SK-N-SH treated with all-trans-retinoic acid at 6 μM for 48 hours (cell line): ENCODE results near the gene HOXA6.
A peak's percentile ranks its signal among the peaks of the same experiment; 100 is the strongest.

ENCODE experiments used
- ATAC-seq: fragments of 200-7000 bp; cut with Tn5 transposase; 3 replicates; pipeline ENCODE4 v1.9.1; 2020; ENCODE audit warnings: mild to moderate bottlenecking, moderate library complexity
- ARNTL ChIP-seq: fragments of 450-650 bp; formaldehyde crosslinking; IDR thresholded peaks from 2 replicates; pipeline ENCODE4 v1.5.0; 2020; ENCODE audit warnings: low read depth, mild to moderate bottlenecking, moderate library complexity, borderline replicate concordance
- CSDC2 ChIP-seq: fragments of 250-450 bp; sonication (Bioruptor Pico); IDR thresholded peaks from 2 replicates; pipeline ENCODE4 v1.5.0; 2020; ENCODE audit warnings: mild to moderate bottlenecking, moderate library complexity
- CSRNP3 ChIP-seq: fragments of 250-450 bp; sonication (Bioruptor Pico); IDR thresholded peaks from 2 replicates; pipeline ENCODE4 v1.5.1; 2021; ENCODE audit warnings: mild to moderate bottlenecking, moderate library complexity
- ESRRG ChIP-seq: fragments of 250-450 bp; sonication (Bioruptor Pico); IDR thresholded peaks from 2 replicates; pipeline ENCODE4 v1.6.1; 2021; ENCODE audit warnings: mild to moderate bottlenecking
- GLIS3 ChIP-seq: fragments of 250-450 bp; sonication (Bioruptor Pico); IDR thresholded peaks from 2 replicates; pipeline ENCODE4 v1.5.0; 2020; ENCODE audit warnings: mild to moderate bottlenecking, moderate library complexity
- ISL1 ChIP-seq: fragments of 250-450 bp; sonication (Bioruptor Pico); IDR thresholded peaks from 2 replicates; pipeline ENCODE4 v2.1.2; 2022; ENCODE audit warnings: mild to moderate bottlenecking, moderate library complexity
- OSR1 ChIP-seq: fragments of 250-450 bp; sonication (Bioruptor Pico); IDR thresholded peaks from 2 replicates; pipeline ENCODE4 v1.8.0; 2022; ENCODE audit warnings: moderate library complexity, mild to moderate bottlenecking, inconsistent platforms
- PATZ1 ChIP-seq: fragments of 250-450 bp; sonication (Bioruptor Pico); IDR thresholded peaks from 2 replicates; pipeline ENCODE4 v1.8.0; 2020; ENCODE audit warnings: mild to moderate bottlenecking, moderate library complexity, borderline replicate concordance
- POU6F1 ChIP-seq: fragments of 250-450 bp; sonication (Bioruptor Pico); IDR thresholded peaks from 2 replicates; pipeline ENCODE4 v1.8.0; 2021; ENCODE audit warnings: low read depth, mild to moderate bottlenecking, moderate library complexity, borderline replicate concordance
- PPARA ChIP-seq: fragments of 250-450 bp; sonication (Bioruptor Pico); IDR thresholded peaks from 2 replicates; pipeline ENCODE4 v1.5.0; 2020; ENCODE audit warnings: mild to moderate bottlenecking, borderline replicate concordance
- SNAI2 ChIP-seq: fragments of 250-450 bp; sonication (Bioruptor Pico); IDR thresholded peaks from 2 replicates; pipeline ENCODE4 v1.5.0; 2020; ENCODE audit warnings: mild to moderate bottlenecking, moderate library complexity
- TCF4 ChIP-seq: fragments of 250-450 bp; sonication (Bioruptor Pico); IDR thresholded peaks from 2 replicates; pipeline ENCODE4 v1.8.0; 2021; ENCODE audit warnings: mild to moderate bottlenecking, moderate library complexity, borderline replicate concordance
- TOX ChIP-seq: fragments of 250-450 bp; sonication (Bioruptor Pico); IDR thresholded peaks from 2 replicates; pipeline ENCODE4 v1.8.0; 2021; ENCODE audit warnings: mild to moderate bottlenecking, moderate library complexity, borderline replicate concordance
- TSHZ2 ChIP-seq: fragments of 250-450 bp; sonication (Bioruptor Pico); IDR thresholded peaks from 2 replicates; pipeline ENCODE4 v1.5.0; 2020; ENCODE audit warnings: mild to moderate bottlenecking, moderate library complexity
- ZC3H10 ChIP-seq: fragments of 250-450 bp; sonication (Bioruptor Pico); IDR thresholded peaks from 2 replicates; pipeline ENCODE4 v1.5.1; 2021; ENCODE audit warnings: mild to moderate bottlenecking, moderate library complexity
- ZFP3 ChIP-seq: fragments of 250-450 bp; sonication (Bioruptor Pico); IDR thresholded peaks from 2 replicates; pipeline ENCODE4 v1.5.0; 2020; ENCODE audit warnings: mild to moderate bottlenecking, moderate library complexity
- ZFP30 ChIP-seq: fragments of 450-650 bp; formaldehyde crosslinking; IDR thresholded peaks from 2 replicates; pipeline ENCODE4 v1.5.0; 2022; ENCODE audit warnings: mild to moderate bottlenecking, moderate library complexity
- ZNF565 ChIP-seq: fragments of 450-650 bp; formaldehyde crosslinking; conservative IDR thresholded peaks from 2 replicates; pipeline ENCODE4 v1.5.0; 2020; ENCODE audit warnings: low read depth, mild to moderate bottlenecking, moderate library complexity
- ZNF70 ChIP-seq: fragments of 450-650 bp; formaldehyde crosslinking; IDR thresholded peaks from 2 replicates; pipeline ENCODE4 v1.5.0; 2020; ENCODE audit warnings: mild to moderate bottlenecking, moderate library complexity
- ZNF8 ChIP-seq: fragments of 450-650 bp; formaldehyde crosslinking; IDR thresholded peaks from 2 replicates; pipeline ENCODE4 v1.5.0; 2020; ENCODE audit warnings: mild to moderate bottlenecking, moderate library complexity

HOXA6 gene

GRCh38 chr7:27176524-27176845 is 28.9 kb upstream of the HOXA6 start:
- TF ChIP-seq ZNF565 (CRISPR knock-in tag) = no peak
- TF ChIP-seq PPARA (CRISPR knock-in tag) = no peak
- TF ChIP-seq ARNTL (CRISPR knock-in tag) = no peak
- no peak for TF ChIP-seq ZNF70 (CRISPR knock-in tag)
- no peak for TF ChIP-seq TCF4 (CRISPR knock-in tag)
- TF ChIP-seq PATZ1 (CRISPR knock-in tag) = no peak
- TF ChIP-seq POU6F1 = no peak
- no peak for TF ChIP-seq SNAI2
- TF ChIP-seq, all 23 proteins: peak for 0
- ATAC-seq = no peak

- TF ChIP-seq ZNF565 (CRISPR knock-in tag) (no peak), ARNTL (CRISPR knock-in tag) (no peak), OSR1 (CRISPR knock-in tag) (no peak), CSRNP3 (CRISPR knock-in tag) (no peak), ZFP3 (CRISPR knock-in tag) (no peak), TOX (CRISPR knock-in tag) (no peak), TSHZ2 (CRISPR knock-in tag) (no peak), CSDC2 (CRISPR knock-in tag) (no peak), ESRRG (CRISPR knock-in tag) (no peak), PPARA (CRISPR knock-in tag) (no peak), GLIS3 (no peak), ZC3H10 (CRISPR knock-in tag) (no peak)
- ATAC-seq = peak; percentile 9; the same call in 1 of the 3 replicates
Observed at GRCh38 chr7:27175626-27176523, 28.3 kb upstream of the HOXA6 start.

- no peak for ATAC-seq
- TF ChIP-seq ZC3H10 (CRISPR knock-in tag) = no peak
- TF ChIP-seq GLIS3 = no peak
- TF ChIP-seq ESRRG (CRISPR knock-in tag) = no peak
- no peak for TF ChIP-seq ZNF70 (CRISPR knock-in tag)
- no peak for TF ChIP-seq TSHZ2 (CRISPR knock-in tag)
- no peak for TF ChIP-seq ZFP3 (CRISPR knock-in tag)
- no peak for TF ChIP-seq TOX (CRISPR knock-in tag)
- no peak for TF ChIP-seq ISL1 (CRISPR knock-in tag)
- no peak for TF ChIP-seq OSR1 (CRISPR knock-in tag)
- no peak for TF ChIP-seq POU6F1
- TF ChIP-seq SNAI2 = no peak
- TF ChIP-seq CSDC2 (CRISPR knock-in tag) = no peak
- no peak for TF ChIP-seq PATZ1 (CRISPR knock-in tag)
- TF ChIP-seq ZNF8 (CRISPR knock-in tag) = no peak
- TF ChIP-seq ZFP30 (CRISPR knock-in tag) = no peak
Observed at GRCh38 chr7:27174874-27175625, 27.5 kb upstream of the HOXA6 start.
